IgD-negative memory B cell (primary cell): ENCODE results near the gene MLLT10. TPM values are rescaled to one million over a fixed set of nuclear protein-coding genes. Genes with fewer than 3 reads are reported as not detected.

Source experiments
- H3K27ac Mint-ChIP-seq, 3 donors: one replicate each; pipeline ENCODE4 v1.8.0; 2020 to 2022; ENCODE audit warnings: mild to moderate bottlenecking in 3 of 3, mixed read lengths in 3 of 3, moderate library complexity in 1 of 3
- H3K27me3 Mint-ChIP-seq: one replicate; pipeline ENCODE4 v1.8.0; 2021; ENCODE audit warnings: mixed read lengths
- H3K36me3 Mint-ChIP-seq: one replicate; pipeline ENCODE4 v1.8.0; 2020; ENCODE audit warnings: mild to moderate bottlenecking, mixed read lengths
- H3K4me1 Mint-ChIP-seq, 3 donors: one replicate each; pipeline ENCODE4 v1.8.0; 2020 to 2022; ENCODE audit warnings: mixed read lengths in 3 of 3, mild to moderate bottlenecking in 1 of 3
- H3K4me3 Mint-ChIP-seq, 4 donors: one replicate each; pipeline ENCODE4 v1.8.0; 2020 to 2022; ENCODE audit warnings: mild to moderate bottlenecking in 4 of 4, mixed read lengths in 4 of 4, moderate library complexity in 3 of 4
- H3K9me3 Mint-ChIP-seq, 3 donors: one replicate each; pipeline ENCODE4 v1.8.0; 2020 to 2021; ENCODE audit warnings: mixed read lengths in 3 of 3, mild to moderate bottlenecking in 1 of 3
- polyA plus RNA-seq: library from polyadenylated mRNA; unstranded; fragments of 300-500 nt; fragmentation: Illumina TruSeq; gene quantifications from one replicate; pipeline ENCODE4 v1.2.3, GENCODE V29; 2021

Gene MLLT10
- polyA plus RNA-seq, 1 donor from 2014 or later: 8.7 TPM

- H3K4me1 Mint-ChIP-seq: no peaks in the 10 kb centered on the region
- H3K4me3 Mint-ChIP-seq: no peak overlapping the region
- H3K27me3 Mint-ChIP-seq: no peaks in the 10 kb centered on the region
- peaks cover 0 to 2% (median 2%) of the 10 kb centered on the region in 3 donors for H3K9me3 Mint-ChIP-seq
- H3K27ac Mint-ChIP-seq: no peak overlapping the region
- H3K36me3 Mint-ChIP-seq: peaks cover 6% of the 10 kb centered on the region
Measured at GRCh38 chr10:21757185-21757901, 223.3 kb downstream of the MLLT10 start.

GRCh38 chr10:21758239-21758638 is 224.2 kb downstream of the MLLT10 start:
- Mint-ChIP-seq H3K27ac (no peak overlapping the region), H3K4me3 (no peak overlapping the region), H3K27me3 (no peaks in the 10 kb centered on the region), H3K36me3 (peaks cover 6% of the 10 kb centered on the region), H3K9me3 (peaks cover 0 to 2% (median 2%) of the 10 kb centered on the region in 3 donors), H3K4me1 (no peaks in the 10 kb centered on the region)

- no peaks in the 10 kb centered on the region for H3K27me3 Mint-ChIP-seq
- peaks cover 0 to 1% (median 0%) of the 10 kb centered on the region in 3 donors for H3K4me1 Mint-ChIP-seq
- no peak overlapping the region for H3K27ac Mint-ChIP-seq
- peaks cover 6% of the 10 kb centered on the region for H3K36me3 Mint-ChIP-seq
- H3K9me3 Mint-ChIP-seq: peaks cover 0 to 2% (median 2%) of the 10 kb centered on the region in 3 donors
- no peak overlapping the region for H3K4me3 Mint-ChIP-seq
Measured at GRCh38 chr10:21758696-21759095, 224.7 kb downstream of the MLLT10 start.

GRCh38 chr10:21759232-21759631 is 225.2 kb downstream of the MLLT10 start:
- no peaks in the 10 kb centered on the region for H3K27me3 Mint-ChIP-seq
- no peak overlapping the region for H3K4me3 Mint-ChIP-seq
- H3K36me3 Mint-ChIP-seq: peaks cover 6% of the 10 kb centered on the region
- H3K4me1 Mint-ChIP-seq: peaks cover 0 to 1% (median 0%) of the 10 kb centered on the region in 3 donors
- H3K9me3 Mint-ChIP-seq: peaks cover 0 to 2% (median 2%) of the 10 kb centered on the region in 3 donors
- H3K27ac Mint-ChIP-seq: no peak overlapping the region

- Mint-ChIP-seq H3K9me3 (peaks cover 0 to 2% (median 2%) of the 10 kb centered on the region in 3 donors), H3K36me3 (peaks cover 9% of the 10 kb centered on the region), H3K27ac (no peak overlapping the region), H3K27me3 (no peaks in the 10 kb centered on the region), H3K4me3 (no peak overlapping the region), H3K4me1 (peaks cover 0 to 1% (median 0%) of the 10 kb centered on the region in 3 donors)
Measured at GRCh38 chr10:21760332-21760731, 226.3 kb downstream of the MLLT10 start.

- Mint-ChIP-seq H3K27me3 (no peaks in the 10 kb centered on the region), H3K4me1 (peaks cover 0 to 1% (median 0%) of the 10 kb centered on the region in 3 donors), H3K9me3 (peaks cover 0 to 5% (median 2%) of the 10 kb centered on the region in 3 donors), H3K36me3 (peaks cover 6% of the 10 kb centered on the region), H3K4me3 (no peak overlapping the region), H3K27ac (no peak overlapping the region)
Measured at GRCh38 chr10:21764466-21765189, 230.6 kb downstream of the MLLT10 start.

GRCh38 chr10:21769041-21769440 is 235.0 kb downstream of the MLLT10 start:
- peaks cover 7% of the 10 kb centered on the region for H3K36me3 Mint-ChIP-seq
- peaks cover 0 to 3% (median 0%) of the 10 kb centered on the region in 3 donors for H3K9me3 Mint-ChIP-seq
- H3K27me3 Mint-ChIP-seq: no peaks in the 10 kb centered on the region
- no peaks in the 10 kb centered on the region for H3K4me1 Mint-ChIP-seq
- peak overlapping the region in 1 of 3 donors; percentile 20 for H3K27ac Mint-ChIP-seq
- no peak overlapping the region for H3K4me3 Mint-ChIP-seq

GRCh38 chr10:21771219-21771618 is 237.2 kb downstream of the MLLT10 start:
- peaks cover 0 to 3% (median 0%) of the 10 kb centered on the region in 3 donors for H3K9me3 Mint-ChIP-seq
- H3K27me3 Mint-ChIP-seq: no peaks in the 10 kb centered on the region
- H3K27ac Mint-ChIP-seq: no peak overlapping the region
- H3K36me3 Mint-ChIP-seq: peaks cover 5% of the 10 kb centered on the region
- no peak overlapping the region for H3K4me3 Mint-ChIP-seq
- no peaks in the 10 kb centered on the region for H3K4me1 Mint-ChIP-seq

GRCh38 chr10:21776883-21777282 is 242.9 kb downstream of the MLLT10 start:
- Mint-ChIP-seq H3K27me3 (no peaks in the 10 kb centered on the region), H3K27ac (no peak overlapping the region), H3K36me3 (peaks cover 16% of the 10 kb centered on the region), H3K4me1 (no peaks in the 10 kb centered on the region), H3K9me3 (peaks cover 0 to 5% (median 2%) of the 10 kb centered on the region in 3 donors), H3K4me3 (no peak overlapping the region)

- Mint-ChIP-seq H3K27ac (no peak overlapping the region), H3K9me3 (peaks cover 0 to 19% (median 4%) of the 10 kb centered on the region in 3 donors), H3K4me3 (no peak overlapping the region), H3K27me3 (no peaks in the 10 kb centered on the region), H3K4me1 (no peaks in the 10 kb centered on the region), H3K36me3 (peaks cover 19% of the 10 kb centered on the region)
Measured at GRCh38 chr10:21791276-21791675, 257.2 kb downstream of the MLLT10 start.

Other genes with a start within 250 kb of the MLLT10 start
- not detected for gene SKIDA1, start 8.6 kb upstream of the MLLT10 start, polyA plus RNA-seq